SK-N-MC (cell line): Measurements from ENCODE around the gene AKAP6.

ENCODE experiments used
- EZH2 ChIP-seq: fragments of 200-600 bp; sonication (generic); IDR thresholded peaks from one replicate; pipeline ENCODE4 v1.6.1; 2017; ENCODE audit warnings: antibody characterized with exemption
- POLR2AphosphoS5 ChIP-seq: IDR thresholded peaks from 2 replicates; pipeline ENCODE4 v1.6.1; 2012; ENCODE audit warnings: mild to moderate bottlenecking, low read depth, low read length, borderline replicate concordance

DNA sequence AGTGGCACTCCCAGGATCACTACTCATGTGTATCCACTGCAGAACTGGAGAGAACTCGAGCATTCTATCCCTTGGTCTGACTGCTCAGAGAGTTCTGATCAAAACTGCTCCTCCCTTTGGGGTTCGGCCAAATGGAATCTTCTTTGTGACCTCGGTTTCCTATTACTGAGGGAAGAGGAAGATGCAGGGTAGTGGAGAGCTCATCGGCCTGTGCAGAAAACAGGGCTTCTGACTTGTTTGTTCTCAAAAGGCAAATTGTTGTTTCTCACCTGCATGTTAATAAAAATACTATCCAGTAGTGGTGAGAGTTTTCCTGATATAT lies 17.1 kb upstream of the AKAP6 start:
- TF ChIP-seq POLR2AphosphoS5: no peak
- no peak for TF ChIP-seq EZH2
